OCI-LY1 (cell line): Measurements from ENCODE around the gene NT5C2.

Experiments used
- EZH2 ChIP-seq: fragments of 200-600 bp; sonication (generic), shearing (Covaris generic); IDR thresholded peaks from 2 replicates; pipeline ENCODE4 v1.8.0; 2017; ENCODE audit warnings: borderline replicate concordance, mixed run types, mild to moderate bottlenecking, antibody characterized with exemption, low read length, moderate library complexity, mixed read lengths
- TF ChIP-seq, protein P1 (sequence below): fragments of 200-600 bp; sonication (generic), shearing (Covaris generic); IDR thresholded peaks from 2 replicates; pipeline ENCODE4 v1.5.1; 2017; ENCODE audit warnings: mild to moderate bottlenecking, antibody characterized with exemption, low read length, moderate library complexity, mixed read lengths

DNA sequence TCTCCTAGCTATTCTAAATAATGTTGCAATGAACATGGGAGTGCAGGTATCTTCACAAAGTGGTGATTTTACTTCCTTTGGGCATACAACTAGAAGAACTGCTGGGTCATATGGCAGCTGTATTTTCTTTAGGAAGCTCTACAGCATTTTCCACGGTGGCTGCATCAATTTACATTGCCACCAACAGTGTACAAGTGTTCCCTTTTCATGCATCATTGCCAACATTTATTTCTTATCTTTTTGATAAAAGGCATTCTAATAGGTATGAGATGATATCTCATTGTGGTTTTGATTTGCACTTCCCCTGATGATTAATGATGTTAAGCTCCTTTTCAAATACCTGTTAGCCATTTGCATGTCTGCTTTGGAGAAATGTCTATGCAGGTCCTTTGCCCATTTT, 52.6 kb downstream of the NT5C2 start:
- TF ChIP-seq, protein P1, sequence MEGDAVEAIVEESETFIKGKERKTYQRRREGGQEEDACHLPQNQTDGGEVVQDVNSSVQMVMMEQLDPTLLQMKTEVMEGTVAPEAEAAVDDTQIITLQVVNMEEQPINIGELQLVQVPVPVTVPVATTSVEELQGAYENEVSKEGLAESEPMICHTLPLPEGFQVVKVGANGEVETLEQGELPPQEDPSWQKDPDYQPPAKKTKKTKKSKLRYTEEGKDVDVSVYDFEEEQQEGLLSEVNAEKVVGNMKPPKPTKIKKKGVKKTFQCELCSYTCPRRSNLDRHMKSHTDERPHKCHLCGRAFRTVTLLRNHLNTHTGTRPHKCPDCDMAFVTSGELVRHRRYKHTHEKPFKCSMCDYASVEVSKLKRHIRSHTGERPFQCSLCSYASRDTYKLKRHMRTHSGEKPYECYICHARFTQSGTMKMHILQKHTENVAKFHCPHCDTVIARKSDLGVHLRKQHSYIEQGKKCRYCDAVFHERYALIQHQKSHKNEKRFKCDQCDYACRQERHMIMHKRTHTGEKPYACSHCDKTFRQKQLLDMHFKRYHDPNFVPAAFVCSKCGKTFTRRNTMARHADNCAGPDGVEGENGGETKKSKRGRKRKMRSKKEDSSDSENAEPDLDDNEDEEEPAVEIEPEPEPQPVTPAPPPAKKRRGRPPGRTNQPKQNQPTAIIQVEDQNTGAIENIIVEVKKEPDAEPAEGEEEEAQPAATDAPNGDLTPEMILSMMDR = no peak
- TF ChIP-seq EZH2 = no peak
